BLaER1 treated with 17β-estradiol and CSF1 and Interleukin-3, amounts not matched to agents 10 nM and 100 nM (cell line): ENCODE results near the gene ETS2.

ENCODE experiments used
- H3K27ac ChIP-seq, 11 experiments: shearing (Covaris generic); formaldehyde crosslinking; 2 replicates each; pipeline ENCODE4 v1.8.1; 2022
- H3K27me3 ChIP-seq, 11 experiments: shearing (Covaris generic); formaldehyde crosslinking; 2 replicates each; pipeline ENCODE4 v1.8.1; 2022
- H3K36me3 ChIP-seq, 11 experiments: shearing (Covaris generic); formaldehyde crosslinking; 2 replicates each; pipeline ENCODE4 v1.8.1; 2022
- H3K4me1 ChIP-seq, 10 experiments: shearing (Covaris generic); formaldehyde crosslinking; 2 replicates each; pipeline ENCODE4 v1.8.1; 2022
- H3K4me2 ChIP-seq, 11 experiments: shearing (Covaris generic); formaldehyde crosslinking; 2 replicates each; pipeline ENCODE4 v1.8.1; 2022
- H3K4me3 ChIP-seq, 10 experiments: shearing (Covaris generic); formaldehyde crosslinking; 2 replicates each; pipeline ENCODE4 v1.8.1; 2022
- H3K9ac ChIP-seq, 11 experiments: shearing (Covaris generic); formaldehyde crosslinking; 2 replicates each; pipeline ENCODE4 v1.8.1; 2022
- H3K9me3 ChIP-seq, 11 experiments: shearing (Covaris generic); formaldehyde crosslinking; replicated peaks in 1 of 11; 2 replicates each; pipeline ENCODE4 v1.8.1; 2022
- H4K20me1 ChIP-seq, 11 experiments: shearing (Covaris generic); formaldehyde crosslinking; 2 replicates each; pipeline ENCODE4 v1.8.1; 2022
- Cebpa-rat ChIP-seq, 11 experiments: shearing (Covaris generic); IDR thresholded peaks; 2 replicates each; pipeline ENCODE4 v1.8.1; 2022

ETS2 gene

DNA sequence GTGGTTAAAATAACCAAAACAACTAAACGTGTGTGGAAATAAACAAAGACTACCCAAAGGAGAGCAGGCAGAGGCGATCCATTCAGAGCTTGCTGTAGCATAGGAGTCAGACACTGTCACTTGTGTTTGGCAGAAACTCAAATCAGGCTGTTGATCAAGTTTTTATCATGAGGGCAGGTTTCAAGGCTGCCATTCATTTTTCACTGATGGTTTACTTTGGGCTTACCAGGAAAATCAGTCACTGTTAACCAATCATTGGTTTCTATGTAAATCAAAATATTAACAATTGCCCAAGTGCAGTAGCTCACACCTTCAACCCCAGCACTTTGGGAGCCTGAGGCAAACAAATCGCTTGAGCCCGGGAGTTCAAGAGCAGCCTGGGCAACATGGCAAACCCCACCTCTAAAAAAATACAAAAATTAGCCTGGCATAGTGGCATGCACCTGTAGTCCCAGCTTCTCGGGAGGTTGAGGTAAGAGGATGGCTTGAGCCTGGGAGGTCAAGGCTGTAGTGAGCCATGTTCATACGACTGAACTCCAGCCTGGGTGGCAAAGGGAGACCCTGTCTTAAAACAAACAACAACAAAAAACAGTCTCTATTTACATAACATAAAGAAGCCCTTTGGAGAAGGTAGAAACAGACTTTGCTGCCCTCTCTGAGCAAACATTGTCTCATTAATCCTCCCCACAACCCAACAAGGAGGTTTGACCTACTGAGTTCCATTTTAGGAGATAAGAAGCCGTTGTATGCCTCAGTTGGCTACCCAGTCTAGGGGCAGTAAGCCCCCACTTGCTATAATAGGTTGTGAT, 21.1 kb upstream of the ETS2 start:
- Histone ChIP-seq H3K9ac (no peak overlapping the region), H3K4me1 (peaks cover 9 to 40% (median 29%) of the 10 kb centered on the region in 10 experiments), H3K27me3 (peaks cover 0 to 49% (median 0%) of the 10 kb centered on the region in 11 experiments; a peak in 3 of 22 replicates), H3K4me3 (no peak overlapping the region), H4K20me1 (no peaks in the 10 kb centered on the region), H3K27ac (no peak overlapping the region), H3K4me2 (no peak overlapping the region), H3K36me3 (peaks cover 0 to 13% (median 0%) of the 10 kb centered on the region in 11 experiments; a peak in 2 of 22 replicates), H3K9me3 (peaks cover 37 to 53% (median 47%) of the 10 kb centered on the region in 11 experiments)
- TF ChIP-seq Cebpa-rat (IDR thresholded peaks at IDR 0.05), result no peak

DNA sequence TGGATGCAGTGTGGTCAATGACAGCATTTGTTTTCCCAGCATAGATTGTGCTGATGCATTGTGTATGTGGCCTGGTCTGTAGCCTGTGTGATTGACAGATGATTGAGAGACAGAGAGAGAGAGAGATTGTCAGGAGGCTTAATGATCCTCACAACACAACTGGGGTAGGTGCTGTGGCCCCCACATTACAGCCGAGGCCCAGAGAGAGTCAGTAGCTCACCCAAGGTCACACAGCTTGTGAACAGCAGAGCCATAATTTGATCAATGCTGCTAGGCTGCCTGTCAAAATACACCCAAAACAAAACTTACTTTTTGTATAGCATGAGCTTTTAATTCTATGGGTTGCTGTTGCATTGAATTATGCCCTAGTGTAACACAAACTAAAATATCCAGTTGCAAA, 20.2 kb upstream of the ETS2 start:
- Histone ChIP-seq H3K4me1 (peaks cover 17 to 45% (median 36%) of the 10 kb centered on the region in 10 experiments), H3K27me3 (peaks cover 0 to 41% (median 0%) of the 10 kb centered on the region in 11 experiments; a peak in 3 of 22 replicates), H3K36me3 (peaks cover 0 to 13% (median 0%) of the 10 kb centered on the region in 11 experiments; a peak in 2 of 22 replicates), H3K4me3 (no peak overlapping the region), H3K4me2 (no peak overlapping the region), H3K9me3 (peaks cover 30 to 51% (median 40%) of the 10 kb centered on the region in 11 experiments), H4K20me1 (no peaks in the 10 kb centered on the region), H3K9ac (no peak overlapping the region), H3K27ac (no peak overlapping the region)
- no peak for TF ChIP-seq Cebpa-rat (IDR thresholded peaks at IDR 0.05)

DNA sequence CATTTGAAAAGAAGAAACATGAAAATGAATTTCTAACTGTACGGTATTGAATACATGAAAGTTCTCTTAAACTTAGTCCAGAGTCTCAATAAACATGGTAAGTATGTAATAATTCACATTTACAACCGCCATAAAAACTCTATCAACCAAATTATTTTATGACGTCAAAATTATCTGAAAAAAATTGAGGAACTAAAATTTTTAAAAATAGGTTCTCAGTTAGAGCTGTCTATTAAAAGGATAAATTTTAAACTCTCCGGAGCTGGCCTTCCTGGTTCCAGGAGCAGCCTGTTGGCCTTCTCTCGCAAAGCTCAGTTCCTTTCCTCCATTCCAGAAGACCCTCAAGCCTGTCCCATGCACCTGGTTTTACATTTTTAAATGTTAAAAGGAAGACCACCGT, 18.7 kb upstream of the ETS2 start:
- Histone ChIP-seq H3K4me1 (peaks cover 28 to 47% (median 41%) of the 10 kb centered on the region in 10 experiments), H4K20me1 (no peaks in the 10 kb centered on the region), H3K4me3 (no peak overlapping the region), H3K27me3 (peaks cover 0 to 34% (median 0%) of the 10 kb centered on the region in 11 experiments; a peak in 3 of 22 replicates), H3K27ac (no peak overlapping the region), H3K4me2 (peak overlapping the region in 1 of 11 experiments; percentile 32; a peak in 1 of 22 replicates), H3K9ac (no peak overlapping the region), H3K9me3 (peaks cover 23 to 42% (median 32%) of the 10 kb centered on the region in 11 experiments), H3K36me3 (peaks cover 0 to 10% (median 0%) of the 10 kb centered on the region in 11 experiments; a peak in 2 of 22 replicates)
- no peak for TF ChIP-seq Cebpa-rat (IDR thresholded peaks at IDR 0.05)

DNA sequence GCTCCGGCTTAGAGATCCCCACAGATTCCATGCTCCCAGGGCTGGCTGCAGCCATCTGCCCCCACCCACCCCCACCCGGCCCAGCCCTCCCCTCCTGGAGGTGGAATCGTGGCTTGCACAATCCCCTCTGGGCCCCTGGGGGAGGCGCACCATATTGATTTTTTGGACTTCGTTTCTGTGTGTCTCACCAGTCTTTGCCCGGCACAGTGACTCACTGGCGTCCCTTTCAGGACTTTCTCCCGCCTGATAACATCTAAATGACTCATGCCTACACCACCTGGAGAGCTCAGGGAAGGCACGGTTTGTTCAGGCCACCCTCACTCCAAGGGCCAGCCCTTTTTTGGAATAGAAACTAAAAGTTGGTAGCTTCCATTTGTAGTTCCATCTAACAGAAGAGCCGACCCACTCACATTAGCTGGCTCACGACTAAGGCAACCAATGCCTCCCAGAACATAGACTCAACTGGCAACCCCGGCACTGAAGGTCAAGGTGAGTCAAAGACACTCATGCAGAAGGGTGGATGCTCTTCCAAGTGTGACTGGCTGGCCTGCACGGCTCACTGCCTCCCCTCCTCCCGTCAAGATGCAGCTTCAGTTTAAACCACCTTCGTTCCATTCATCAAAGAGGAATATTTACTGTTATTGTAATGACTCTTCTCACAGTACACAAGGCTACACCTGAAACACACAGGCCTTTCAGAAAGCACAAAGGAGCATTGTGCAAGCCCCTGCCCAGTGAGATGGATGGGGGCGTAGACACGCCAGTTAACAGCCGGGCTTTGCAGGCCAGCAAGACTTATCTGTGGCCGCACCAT, 18.1 kb upstream of the ETS2 start:
- no peak for TF ChIP-seq Cebpa-rat (IDR thresholded peaks at IDR 0.05)
- Histone ChIP-seq H4K20me1 (no peaks in the 10 kb centered on the region), H3K9ac (no peak overlapping the region), H3K27me3 (peaks cover 0 to 32% (median 0%) of the 10 kb centered on the region in 11 experiments; a peak in 3 of 22 replicates), H3K27ac (peak overlapping the region in 5 of 11 experiments; percentile 7 to 42 (median 14); a peak in 5 of 22 replicates), H3K36me3 (0 out of 22 replicates have a peak, but pooled peaks cover 0 to 8% (median 0%) of the 10 kb centered on the region in 11 experiments), H3K4me2 (peak overlapping the region; percentile 6 to 84 (median 73); a peak in 20 of 22 replicates), H3K9me3 (peaks cover 16 to 42% (median 32%) of the 10 kb centered on the region in 11 experiments), H3K4me3 (no peak overlapping the region), H3K4me1 (peaks cover 28 to 50% (median 43%) of the 10 kb centered on the region in 10 experiments)

DNA sequence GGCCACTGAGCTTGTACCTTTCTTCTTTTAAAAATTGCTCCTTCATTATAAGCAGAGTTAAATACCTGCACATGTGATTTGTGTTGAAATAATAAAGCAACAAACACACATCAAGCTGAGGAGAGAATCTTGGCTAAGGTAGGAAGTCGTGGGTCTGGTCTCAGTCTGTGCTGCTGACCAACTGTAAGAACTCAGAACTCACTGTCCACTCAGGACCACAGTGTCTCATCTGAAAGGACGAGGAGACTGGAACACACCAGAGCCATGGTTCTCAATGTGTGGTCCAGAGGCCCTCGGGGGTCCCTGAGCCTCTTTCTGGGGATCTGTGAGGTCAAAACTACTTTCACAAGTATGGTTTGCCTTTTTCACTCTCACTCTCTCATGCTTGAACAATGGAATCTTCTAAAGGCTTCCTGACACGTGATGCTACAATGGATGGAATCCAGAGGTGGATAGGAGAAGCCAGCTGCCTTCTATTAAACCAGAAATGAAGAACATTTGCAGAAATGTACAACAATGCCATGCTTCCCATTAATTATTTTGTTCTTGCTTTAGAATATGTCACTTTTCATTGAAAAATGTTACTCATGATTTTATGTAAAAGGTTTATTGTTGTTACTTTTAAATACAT, 17.3 kb upstream of the ETS2 start:
- H3K36me3 ChIP-seq, result 0 out of 22 replicates have a peak, but pooled peaks cover 0 to 3% (median 0%) of the 10 kb centered on the region in 11 experiments
- peaks cover 28 to 50% (median 43%) of the 10 kb centered on the region in 10 experiments for H3K4me1 ChIP-seq
- peaks cover 9 to 42% (median 32%) of the 10 kb centered on the region in 11 experiments for H3K9me3 ChIP-seq
- peak overlapping the region in 5 of 11 experiments; percentile 7 to 42 (median 14); a peak in 6 of 22 replicates for H3K27ac ChIP-seq
- H3K4me3 ChIP-seq, result no peak overlapping the region
- H4K20me1 ChIP-seq, result no peaks in the 10 kb centered on the region
- TF ChIP-seq Cebpa-rat (IDR thresholded peaks at IDR 0.05), result no peak
- H3K27me3 ChIP-seq, result peaks cover 0 to 32% (median 0%) of the 10 kb centered on the region in 11 experiments; a peak in 3 of 22 replicates
- H3K9ac ChIP-seq, result no peak overlapping the region
- H3K4me2 ChIP-seq, result peak overlapping the region in 10 of 11 experiments; percentile 6 to 84 (median 73); a peak in 19 of 22 replicates

DNA sequence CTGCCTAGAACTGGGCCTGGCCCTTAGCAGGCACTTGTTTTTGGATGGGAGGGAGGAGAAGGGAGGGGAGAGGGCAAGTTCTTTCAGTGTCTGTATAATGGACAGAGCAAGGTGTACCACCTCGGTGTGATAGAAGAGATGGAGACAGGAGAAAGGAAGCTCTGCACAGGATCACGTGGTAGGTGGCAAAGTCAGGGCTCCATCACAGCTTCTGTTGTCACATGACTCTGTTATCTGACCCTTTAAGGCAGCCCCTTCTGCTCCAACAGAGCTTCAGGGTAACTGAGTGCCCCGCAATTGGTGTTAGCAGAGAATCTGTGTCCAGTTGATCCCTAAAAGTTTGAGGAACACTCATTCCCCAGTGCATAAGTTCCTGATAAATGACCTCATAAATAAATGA, 16.5 kb upstream of the ETS2 start:
- Histone ChIP-seq H3K9ac (no peak overlapping the region), H3K4me1 (peaks cover 28 to 52% (median 45%) of the 10 kb centered on the region in 10 experiments), H3K4me3 (no peak overlapping the region), H4K20me1 (no peaks in the 10 kb centered on the region), H3K4me2 (peak overlapping the region in 9 of 11 experiments; percentile 67 to 83 (median 71); a peak in 14 of 22 replicates), H3K9me3 (peaks cover 0 to 36% (median 24%) of the 10 kb centered on the region in 11 experiments; a peak in 20 of 22 replicates), H3K36me3 (no peaks in the 10 kb centered on the region), H3K27ac (peak overlapping the region in 7 of 11 experiments; percentile 0 to 75 (median 65); a peak in 10 of 22 replicates), H3K27me3 (peaks cover 0 to 26% (median 0%) of the 10 kb centered on the region in 11 experiments; a peak in 3 of 22 replicates)
- no peak for TF ChIP-seq Cebpa-rat (IDR thresholded peaks at IDR 0.05)

DNA sequence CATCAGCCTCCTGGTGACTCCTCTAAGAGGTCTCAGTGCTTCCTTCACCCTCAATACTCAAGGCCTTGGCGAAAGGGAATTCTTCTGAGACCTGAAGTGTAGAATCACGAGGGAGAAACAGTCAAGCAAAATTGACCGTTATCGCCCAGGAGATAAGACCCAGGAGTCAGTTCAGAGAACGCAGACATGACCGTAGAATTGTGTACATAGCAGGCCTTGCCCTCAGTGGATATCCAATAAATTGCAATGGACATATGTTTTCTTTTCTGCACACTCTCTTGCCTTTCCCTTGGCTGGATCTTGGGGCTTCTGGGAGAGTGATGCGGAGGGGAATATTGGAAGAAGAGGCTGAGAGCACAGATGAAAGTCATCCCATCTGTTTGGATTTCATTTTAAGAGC, 15.7 kb upstream of the ETS2 start:
- peak overlapping the region in 8 of 11 experiments; percentile 56 to 75 (median 64); a peak in 17 of 22 replicates for H3K27ac ChIP-seq
- peaks cover 31 to 55% (median 49%) of the 10 kb centered on the region in 10 experiments for H3K4me1 ChIP-seq
- H3K4me2 ChIP-seq, result peak overlapping the region; percentile 55 to 83 (median 70)
- no peak overlapping the region for H3K4me3 ChIP-seq
- H3K36me3 ChIP-seq, result no peaks in the 10 kb centered on the region
- no peaks in the 10 kb centered on the region for H4K20me1 ChIP-seq
- H3K9ac ChIP-seq, result peak overlapping the region in 2 of 11 experiments; percentile 38 to 57; a peak in 3 of 22 replicates
- H3K9me3 ChIP-seq, result peaks cover 0 to 35% (median 21%) of the 10 kb centered on the region in 11 experiments; a peak in 18 of 22 replicates
- no peak for TF ChIP-seq Cebpa-rat (IDR thresholded peaks at IDR 0.05)
- peaks cover 0 to 23% (median 0%) of the 10 kb centered on the region in 11 experiments; a peak in 2 of 22 replicates for H3K27me3 ChIP-seq

DNA sequence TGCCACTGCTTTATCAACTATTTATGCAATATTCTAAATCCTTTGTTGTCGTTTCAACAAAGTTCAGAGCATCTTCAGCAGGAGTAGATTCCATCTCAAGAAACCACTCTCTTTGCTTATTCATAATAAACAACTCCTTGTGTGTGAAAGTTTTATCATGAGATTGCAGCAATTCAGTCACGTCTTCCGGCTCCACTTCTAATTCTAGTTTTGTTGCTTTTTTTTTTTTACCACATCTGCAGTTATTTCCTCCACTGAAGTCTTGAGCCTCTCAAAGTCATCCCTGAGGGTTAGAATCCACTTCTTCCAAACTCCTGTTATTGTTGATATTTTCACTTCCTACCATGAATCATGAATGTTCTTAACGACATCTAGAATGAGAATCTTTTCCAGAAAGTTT, 14.8 kb upstream of the ETS2 start:
- H3K9ac ChIP-seq, result peak overlapping the region in 6 of 11 experiments; percentile 22 to 57 (median 34); a peak in 9 of 22 replicates
- peak overlapping the region in 9 of 11 experiments; percentile 35 to 75 (median 64); a peak in 17 of 22 replicates for H3K27ac ChIP-seq
- peak overlapping the region; percentile 55 to 83 (median 70) for H3K4me2 ChIP-seq

More for the DNA sequence above, 14.8 kb upstream of the ETS2 start:
- H3K4me3 ChIP-seq, result no peak overlapping the region
- no peaks in the 10 kb centered on the region for H4K20me1 ChIP-seq
- peaks cover 0 to 23% (median 0%) of the 10 kb centered on the region in 11 experiments; a peak in 2 of 22 replicates for H3K27me3 ChIP-seq
- TF ChIP-seq Cebpa-rat (IDR thresholded peaks at IDR 0.05), result no peak
- H3K4me1 ChIP-seq, result peaks cover 40 to 64% (median 58%) of the 10 kb centered on the region in 10 experiments
- H3K9me3 ChIP-seq, result peaks cover 0 to 35% (median 21%) of the 10 kb centered on the region in 11 experiments; a peak in 18 of 22 replicates
- no peaks in the 10 kb centered on the region for H3K36me3 ChIP-seq
